ENCODE data around the gene UBR3.

DNA sequence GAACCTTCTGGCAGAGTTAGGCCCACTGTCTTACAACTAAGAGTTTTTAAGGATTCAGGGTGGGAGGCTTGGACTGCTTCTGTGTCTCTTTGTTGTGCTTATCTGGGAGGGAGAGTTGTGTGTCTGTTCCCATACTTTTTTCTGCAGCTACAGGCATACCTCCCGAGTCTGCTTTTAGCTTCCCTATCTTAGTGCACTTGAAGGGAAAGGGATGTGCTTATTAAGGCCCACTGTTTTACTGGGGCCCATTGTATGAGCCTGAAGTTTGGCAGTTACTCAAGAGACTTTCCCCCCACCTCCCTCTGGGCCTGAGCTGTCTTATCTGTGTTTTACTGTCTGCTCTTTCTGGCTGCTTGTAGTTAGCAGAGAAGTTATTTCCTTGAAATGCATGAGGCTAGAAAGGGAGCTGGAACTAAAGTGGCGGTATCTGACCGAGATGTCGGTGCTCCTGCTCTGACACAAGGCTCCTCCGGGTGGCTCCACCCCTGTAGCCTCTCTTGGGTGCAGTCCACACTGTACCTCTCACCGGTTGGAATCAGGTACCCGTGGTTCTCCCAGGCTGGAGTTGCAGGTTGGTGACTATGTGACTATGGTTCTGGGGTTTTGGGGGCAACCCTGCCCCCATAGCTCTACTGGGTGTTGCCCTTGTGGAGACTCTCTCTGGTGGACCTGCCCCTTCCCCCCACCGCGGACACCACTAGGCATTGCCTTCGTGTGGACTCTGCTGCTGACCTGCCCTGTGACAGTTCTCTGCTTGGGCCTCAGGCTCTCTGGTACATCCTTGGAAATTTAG, 12.9 kb downstream of the UBR3 start:
- TF ChIP-seq POLR2A (IDR thresholded peaks at IDR 0.05): no peak
- TF ChIP-seq, protein P1, sequence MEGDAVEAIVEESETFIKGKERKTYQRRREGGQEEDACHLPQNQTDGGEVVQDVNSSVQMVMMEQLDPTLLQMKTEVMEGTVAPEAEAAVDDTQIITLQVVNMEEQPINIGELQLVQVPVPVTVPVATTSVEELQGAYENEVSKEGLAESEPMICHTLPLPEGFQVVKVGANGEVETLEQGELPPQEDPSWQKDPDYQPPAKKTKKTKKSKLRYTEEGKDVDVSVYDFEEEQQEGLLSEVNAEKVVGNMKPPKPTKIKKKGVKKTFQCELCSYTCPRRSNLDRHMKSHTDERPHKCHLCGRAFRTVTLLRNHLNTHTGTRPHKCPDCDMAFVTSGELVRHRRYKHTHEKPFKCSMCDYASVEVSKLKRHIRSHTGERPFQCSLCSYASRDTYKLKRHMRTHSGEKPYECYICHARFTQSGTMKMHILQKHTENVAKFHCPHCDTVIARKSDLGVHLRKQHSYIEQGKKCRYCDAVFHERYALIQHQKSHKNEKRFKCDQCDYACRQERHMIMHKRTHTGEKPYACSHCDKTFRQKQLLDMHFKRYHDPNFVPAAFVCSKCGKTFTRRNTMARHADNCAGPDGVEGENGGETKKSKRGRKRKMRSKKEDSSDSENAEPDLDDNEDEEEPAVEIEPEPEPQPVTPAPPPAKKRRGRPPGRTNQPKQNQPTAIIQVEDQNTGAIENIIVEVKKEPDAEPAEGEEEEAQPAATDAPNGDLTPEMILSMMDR (IDR thresholded peaks at IDR 0.05): no peak
